HFF-Myc (cell line): ENCODE measurements around the gene CCPG1.

Experiments
- DNase-seq: peaks from one replicate; pipeline ENCODE4 v3.0.0-alpha.2; 2011; ENCODE audit warnings: low read depth; ENCODE audit errors: extremely low read depth
- H3K4me3 ChIP-seq: replicated peaks from 2 replicates; pipeline ENCODE4 v1.5.1; 2011; ENCODE audit warnings: low read depth, mild to moderate bottlenecking, control low read depth, low read length
- CTCF ChIP-seq: IDR thresholded peaks from 2 replicates; pipeline ENCODE4 v1.5.1; 2012; ENCODE audit warnings: mild to moderate bottlenecking, low read depth, low read length, control low read depth; ENCODE audit errors: missing control alignments

The CCPG1 gene

GRCh38 chr15:55398243-55398642, 9.9 kb downstream of the CCPG1 start:
- no peak overlapping the region for H3K4me3 ChIP-seq
- no peak for TF ChIP-seq CTCF
- DNase-seq, result no peak

GRCh38 chr15:55394694-55395093, 13.5 kb downstream of the CCPG1 start:
- no peak overlapping the region for H3K4me3 ChIP-seq
- no peak for TF ChIP-seq CTCF
- DNase-seq, result no peak

GRCh38 chr15:55389264-55389607, 18.9 kb downstream of the CCPG1 start:
- H3K4me3 ChIP-seq, result no peak overlapping the region
- TF ChIP-seq CTCF, result no peak
- no peak for DNase-seq

- no peak for DNase-seq
- TF ChIP-seq CTCF, result no peak
- no peak overlapping the region for H3K4me3 ChIP-seq
Measured at GRCh38 chr15:55387027-55387426, 21.1 kb downstream of the CCPG1 start.

DNA sequence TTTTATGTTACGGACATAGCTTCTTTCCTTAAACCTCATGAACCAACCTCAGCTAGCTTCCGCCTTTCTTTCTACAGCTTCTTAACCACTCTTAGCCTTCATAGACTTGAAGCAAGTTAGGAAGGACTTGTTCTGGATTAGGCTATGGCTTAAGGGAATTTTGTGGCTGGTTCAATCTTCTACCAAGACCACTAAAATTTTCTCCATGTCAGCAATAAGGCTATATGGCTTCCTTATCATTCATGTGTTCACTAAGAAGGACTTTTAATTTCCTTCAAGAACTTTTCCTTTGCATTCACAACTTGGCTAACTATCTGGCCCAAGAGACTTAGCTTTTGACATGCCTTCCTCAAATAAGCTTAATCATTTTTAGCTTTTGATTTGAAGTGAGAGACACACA, 24.5 kb downstream of the CCPG1 start:
- no peak overlapping the region for H3K4me3 ChIP-seq
- no peak for DNase-seq
- TF ChIP-seq CTCF, result no peak

- no peak for DNase-seq
- TF ChIP-seq CTCF, result no peak
- no peak overlapping the region for H3K4me3 ChIP-seq
Measured at GRCh38 chr15:55381595-55381994, 26.6 kb downstream of the CCPG1 start.

GRCh38 chr15:55379095-55379494, 29.1 kb downstream of the CCPG1 start:
- no peak for DNase-seq
- H3K4me3 ChIP-seq, result no peak overlapping the region
- TF ChIP-seq CTCF, result no peak
